ENCODE data around the gene FANCI. TPM values are rescaled to one million over a fixed set of nuclear protein-coding genes. Genes with fewer than 3 reads are reported as not detected.

The FANCI gene
- total RNA-seq, 6 donors from 2014 or later: 5.0 to 10.9 (median 6.6) TPM

GRCh38 chr15:89340573-89340972 is 96.8 kb downstream of the FANCI start:
- no peaks in the 10 kb centered on the region for H3K9me3 ChIP-seq
- no peak overlapping the region for H3K27ac ChIP-seq
- ATAC-seq (ENCODE audit: low FRiP score in 2 of 2): peak in 1 of 2 donors; percentile 12
- no peaks in the 10 kb centered on the region for H3K27me3 ChIP-seq
- 72% methylated on average over 7 of the region's 7 CpGs for WGBS, 2 donors
- TF ChIP-seq POLR2AphosphoS5 (IDR thresholded peaks at IDR 0.05): no peak
- TF ChIP-seq, protein P1, sequence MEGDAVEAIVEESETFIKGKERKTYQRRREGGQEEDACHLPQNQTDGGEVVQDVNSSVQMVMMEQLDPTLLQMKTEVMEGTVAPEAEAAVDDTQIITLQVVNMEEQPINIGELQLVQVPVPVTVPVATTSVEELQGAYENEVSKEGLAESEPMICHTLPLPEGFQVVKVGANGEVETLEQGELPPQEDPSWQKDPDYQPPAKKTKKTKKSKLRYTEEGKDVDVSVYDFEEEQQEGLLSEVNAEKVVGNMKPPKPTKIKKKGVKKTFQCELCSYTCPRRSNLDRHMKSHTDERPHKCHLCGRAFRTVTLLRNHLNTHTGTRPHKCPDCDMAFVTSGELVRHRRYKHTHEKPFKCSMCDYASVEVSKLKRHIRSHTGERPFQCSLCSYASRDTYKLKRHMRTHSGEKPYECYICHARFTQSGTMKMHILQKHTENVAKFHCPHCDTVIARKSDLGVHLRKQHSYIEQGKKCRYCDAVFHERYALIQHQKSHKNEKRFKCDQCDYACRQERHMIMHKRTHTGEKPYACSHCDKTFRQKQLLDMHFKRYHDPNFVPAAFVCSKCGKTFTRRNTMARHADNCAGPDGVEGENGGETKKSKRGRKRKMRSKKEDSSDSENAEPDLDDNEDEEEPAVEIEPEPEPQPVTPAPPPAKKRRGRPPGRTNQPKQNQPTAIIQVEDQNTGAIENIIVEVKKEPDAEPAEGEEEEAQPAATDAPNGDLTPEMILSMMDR (IDR thresholded peaks at IDR 0.05): no peak
- no peaks in the 10 kb centered on the region for H3K36me3 ChIP-seq
- no peak for DNase-seq
- H3K4me1 ChIP-seq: peaks cover 0 to 4% (median 3%) of the 10 kb centered on the region in 4 donors
- H3K4me3 ChIP-seq: no peak overlapping the region

- H3K4me3 ChIP-seq: no peak overlapping the region
- ATAC-seq (ENCODE audit: low FRiP score in 2 of 2) (peak in 1 of 2 donors; percentile 78), DNase-seq (peak in 1 of 2 donors; percentile 72)
- no peaks in the 10 kb centered on the region for H3K9me3 ChIP-seq
- TF ChIP-seq POLR2A (IDR thresholded peaks at IDR 0.05): no peak
- TF ChIP-seq EP300 (IDR thresholded peaks at IDR 0.05): no peak
- no peak for TF ChIP-seq POLR2AphosphoS5 (IDR thresholded peaks at IDR 0.05)
- TF ChIP-seq, protein P1 (IDR thresholded peaks at IDR 0.05): no peak
- H3K27me3 ChIP-seq: no peaks in the 10 kb centered on the region
- no peak overlapping the region for H3K27ac ChIP-seq
- whole genome bisulfite sequencing, 2 donors: 60 to 80% methylated on average over 4 to 8 of the region's 8 CpGs
- no peaks in the 10 kb centered on the region for H3K4me1 ChIP-seq
- no peaks in the 10 kb centered on the region for H3K36me3 ChIP-seq
Measured at GRCh38 chr15:89341316-89342005, 97.7 kb downstream of the FANCI start.

- no peaks in the 10 kb centered on the region for H3K4me1 ChIP-seq
- DNase-seq (no peak), ATAC-seq (ENCODE audit: low FRiP score in 2 of 2) (no peak)
- TF ChIP-seq EP300 (IDR thresholded peaks at IDR 0.05) (no peak), POLR2A (IDR thresholded peaks at IDR 0.05) (no peak), POLR2AphosphoS5 (IDR thresholded peaks at IDR 0.05) (no peak)
- TF ChIP-seq, protein P1 (IDR thresholded peaks at IDR 0.05): no peak
- no peaks in the 10 kb centered on the region for H3K36me3 ChIP-seq
- no peak overlapping the region for H3K27ac ChIP-seq
- WGBS, 2 donors: 90 to 91% methylated on average over 2 to 3 of the region's 3 CpGs
- H3K9me3 ChIP-seq: no peaks in the 10 kb centered on the region
- H3K4me3 ChIP-seq: no peak overlapping the region
- no peaks in the 10 kb centered on the region for H3K27me3 ChIP-seq
Measured at GRCh38 chr15:89342840-89343239, 99.1 kb downstream of the FANCI start.

- Histone ChIP-seq H3K9me3 (no peaks in the 10 kb centered on the region), H3K27me3 (no peaks in the 10 kb centered on the region), H3K36me3 (no peaks in the 10 kb centered on the region), H3K4me1 (no peaks in the 10 kb centered on the region), H3K4me3 (no peak overlapping the region), H3K27ac (no peak overlapping the region)
- ATAC-seq (ENCODE audit: low FRiP score in 2 of 2) (no peak), DNase-seq (no peak)
- TF ChIP-seq EP300 (IDR thresholded peaks at IDR 0.05) (no peak), POLR2A (IDR thresholded peaks at IDR 0.05) (no peak), POLR2AphosphoS5 (IDR thresholded peaks at IDR 0.05) (no peak)
- TF ChIP-seq, protein P1 (IDR thresholded peaks at IDR 0.05): no peak
- WGBS, 2 donors: 80 to 84% methylated on average over 4 of the region's 4 CpGs
Measured at GRCh38 chr15:89345248-89345647, 101.5 kb downstream of the FANCI start.
